K562 (cell line): ENCODE measurements around the gene ATM. TPM values are rescaled to one million over a fixed set of nuclear protein-coding genes. Genes with fewer than 3 reads are reported as not detected.

Experiments
- ATAC-seq: fragments of 200-7000 bp; cut with Tn5 transposase; 3 replicates; pipeline ENCODE4 v1.9.1; 2020; ENCODE audit warnings: moderate library complexity
- BruUV-seq: library from RNA; stranded (reverse); fragments of 400-500 nt; replicated peaks from 2 replicates; lab custom pipeline; 2021; lab: Mats Ljungman, UMichigan
- CTCF ChIA-PET: fragments of 300-600 bp; formaldehyde crosslinking; extraction: SDS; loops from one replicate; lab custom pipeline; 2021; ENCODE audit warnings: low intra/inter-chr PET ratio; lab: Yijun Ruan, JAX
- POLR2A ChIA-PET: fragments of 300-600, 350-650 bp; sonication (Branson Sonifier 250); formaldehyde crosslinking; extraction: SDS; loops from one replicate; lab custom pipeline; 2021; ENCODE audit warnings: antibody characterized with exemption, inconsistent platforms; lab: Yijun Ruan, JAX
- DNase-seq, 4 experiments: peaks; one replicate each; pipeline versions ENCODE4 v3.0.0 to v3.0.0-alpha.2; 2011 to 2018; ENCODE audit warnings: low spot score in 3 of 4, mixed read lengths in 3 of 4; ENCODE audit errors: extremely low read depth in 1 of 4
- FAIRE-seq: peaks from 2 replicates; lab custom pipeline; 2011; peaks lifted over from hg19 to GRCh38; lab: Jason Lieb, UNC
- H2AFZ ChIP-seq: 2 replicates; pipeline ENCODE4 v1.6.0; 2011; ENCODE audit warnings: low read depth, low read length, control low read depth, inconsistent platforms
- H3K27ac ChIP-seq: fragments of 200-600 bp; 3 replicates; pipeline ENCODE4 v1.8.0; 2011; ENCODE audit warnings: low read depth, mild to moderate bottlenecking, control low read depth, inconsistent platforms, low read length, moderate library complexity, mixed read lengths; ENCODE audit errors: extremely low read depth
- H3K27me3 ChIP-seq, 2 experiments: fragments of 300-600 bp in 1 of 2; 2 replicates in 1 of 2; 3 replicates in 1 of 2; pipeline versions ENCODE4 v1.6.0 to v1.8.0; 2011; ENCODE audit warnings: inconsistent platforms in 2 of 2, low read length in 2 of 2, mild to moderate bottlenecking in 1 of 2, mixed read lengths in 1 of 2, moderate library complexity in 1 of 2; ENCODE audit not compliant: control insufficient read depth in 2 of 2, insufficient read depth in 2 of 2
- H3K36me3 ChIP-seq: fragments of 300-600 bp; 3 replicates; pipeline ENCODE4 v1.8.0; 2011; ENCODE audit warnings: mild to moderate bottlenecking, low read length, inconsistent platforms; ENCODE audit not compliant: control insufficient read depth, insufficient read depth
- H3K4me1 ChIP-seq, 2 experiments: fragments of 200-600 bp in 1 of 2; replicated peaks in 1 of 2; 2 replicates in 1 of 2; 3 replicates in 1 of 2; pipeline versions ENCODE4 v1.5.1 to v1.8.0; 2011; ENCODE audit warnings: inconsistent platforms in 2 of 2, low read length in 2 of 2, mild to moderate bottlenecking in 1 of 2, mixed read lengths in 1 of 2, moderate library complexity in 1 of 2; ENCODE audit not compliant: control insufficient read depth in 2 of 2, insufficient read depth in 2 of 2
- H3K4me2 ChIP-seq: 2 replicates; pipeline ENCODE4 v1.6.1; 2011; ENCODE audit warnings: low read length, control low read depth, inconsistent platforms, mixed read lengths; ENCODE audit not compliant: insufficient read depth
- H3K4me3 ChIP-seq: fragments of 200-600 bp; sonication (generic), shearing (Covaris generic); 2 replicates; pipeline ENCODE4 v1.5.1; 2016; ENCODE audit warnings: control low read depth, inconsistent platforms
- H3K79me2 ChIP-seq: fragments of 200-600 bp; 3 replicates; pipeline ENCODE4 v1.8.0; 2011; ENCODE audit warnings: low read length, inconsistent platforms; ENCODE audit not compliant: control insufficient read depth, insufficient read depth
- H3K9ac ChIP-seq, 2 experiments: 2 replicates each; pipeline versions ENCODE4 v1.6.0 to v1.6.1; 2011; ENCODE audit warnings: low read depth in 2 of 2, low read length in 2 of 2, control low read depth in 1 of 2, inconsistent platforms in 1 of 2, mild to moderate bottlenecking in 1 of 2, mixed read lengths in 1 of 2; ENCODE audit not compliant: insufficient read depth in 1 of 2
- H3K9me1 ChIP-seq: one replicate; pipeline ENCODE4 v1.6.0; 2011; ENCODE audit warnings: inconsistent platforms, mild to moderate bottlenecking, low read length, moderate library complexity; ENCODE audit not compliant: control insufficient read depth, insufficient read depth
- H3K9me3 ChIP-seq: replicated peaks from 2 replicates; pipeline ENCODE4 v1.5.1; 2011; ENCODE audit warnings: low read depth, low read length, inconsistent platforms; ENCODE audit not compliant: control insufficient read depth, insufficient read depth
- H4K20me1 ChIP-seq: replicated peaks from 2 replicates; pipeline ENCODE4 v1.6.1; 2011; ENCODE audit warnings: low read length, inconsistent platforms, mixed read lengths; ENCODE audit not compliant: control insufficient read depth, insufficient read depth
- BHLHE40 ChIP-seq: IDR thresholded peaks from 2 replicates; pipeline ENCODE4 v1.6.1; 2011; ENCODE audit warnings: low read length, improper control_type of control experiment
- FOXJ3 ChIP-seq: sonication (generic); formaldehyde crosslinking; IDR thresholded peaks from 2 replicates; pipeline ENCODE4 v1.4.0; 2020; ENCODE audit warnings: mild to moderate bottlenecking, missing genetic modification reagents
- HES1 ChIP-seq: fragments of 450-650 bp; IDR thresholded peaks from 2 replicates; pipeline ENCODE4 v1.6.1; 2016; ENCODE audit warnings: low read depth, mild to moderate bottlenecking, moderate library complexity
- KLF13 ChIP-seq: fragments of 450-650 bp; IDR thresholded peaks from 2 replicates; pipeline ENCODE4 v1.6.1; 2016; ENCODE audit warnings: missing genetic modification characterization, low read depth, mild to moderate bottlenecking, missing compliant biosample characterization, moderate library complexity, borderline replicate concordance
- MLX ChIP-seq, 2 experiments: fragments of 450-650 bp in 1 of 2; sonication (generic) in 1 of 2; formaldehyde crosslinking; conservative IDR thresholded peaks; 2 replicates each; pipeline versions ENCODE4 v1.4.0 to v1.8.1; 2020 to 2022; ENCODE audit warnings: mild to moderate bottlenecking in 1 of 2, missing genetic modification reagents in 1 of 2
- ZBTB5 ChIP-seq: fragments of 450-650 bp; IDR thresholded peaks from 2 replicates; pipeline ENCODE4 v1.6.1; 2017; ENCODE audit warnings: antibody characterized with exemption
- WGBS: fragments of 100-300 bp; shearing (Covaris generic); methylation state at CpG from one replicate; pipeline ENCODE4 v1.1.6; 2016; ENCODE audit warnings: low coverage, mixed read lengths; ENCODE audit not compliant: insufficient coverage; ENCODE audit errors: missing lambda C conversion rate; 5-methylcytosine and 5-hydroxymethylcytosine counted together
- in situ Hi-C: fragments of 300-500 bp; cut with MboI; formaldehyde crosslinking; loops from 4 replicates; pipeline ENCODE4 v1.15.0; 2018; ENCODE audit warnings: inconsistent platforms, mixed read lengths
- intact Hi-C: fragments of 100-400 bp; cut with micrococcal nuclease; formaldehyde crosslinking; loops from 2 replicates; pipeline ENCODE4 v1.14.2; 2022
- polyA plus RNA-seq, 8 experiments: library from polyadenylated mRNA; depleted of rRNA in 4 of 8; stranded (reverse) in 5 of 8; unstranded in 3 of 8; fragments of >200 nt; fragmentation: Nextera tagmentation in 2 of 8; fragmentation: Illumina TruSeq in 1 of 8; extraction: Ambion mirVana in 2 of 8; extraction: Trizol in 1 of 8; gene quantifications; 2 replicates each; pipeline versions ENCODE4 v1.2.1 to v1.2.3, GENCODE V29; 2011 to 2014; ENCODE audit warnings: inconsistent platforms in 1 of 8, missing spikeins in 1 of 8
- total RNA-seq, 7 experiments: library from RNA; depleted of rRNA in 6 of 7; stranded (reverse); fragments of >200 nt in 6 of 7; fragmentation: Illumina TruSeq in 2 of 7; extraction: Trizol in 2 of 7; gene quantifications; 2 replicates each; pipeline versions ENCODE4 v1.2.1 to v1.2.3, GENCODE V29; 2011 to 2021; ENCODE audit warnings: low replicate concordance in 1 of 7
- TF ChIP-seq, protein P1 (sequence below): IDR thresholded peaks from 2 replicates; pipeline ENCODE4 v1.6.1; 2011; ENCODE audit warnings: borderline replicate concordance, low read depth, mild to moderate bottlenecking, moderate library complexity, low read length; ENCODE audit not compliant: insufficient read depth, poor library complexity, severe bottlenecking

Gene ATM
- total and polyA plus RNA-seq, 9 of the 15 experiments (the other 6 are each of a cell fraction or from before 2014, with no cell fraction given), result 8.3 to 46.8 (median 26.2) TPM

GRCh38 chr11:108403052-108403451, 180.2 kb downstream of the ATM start:
- no peak for ATAC-seq
- in situ Hi-C loops, result no loop called here
- TF ChIP-seq KLF13 (tag), result no peak
- TF ChIP-seq BHLHE40, result no peak
- TF ChIP-seq ZBTB5, result no peak
- no peak for TF ChIP-seq MLX (CRISPR knock-in tag; conservative IDR thresholded peaks at IDR 0.05)
- TF ChIP-seq, protein P1, sequence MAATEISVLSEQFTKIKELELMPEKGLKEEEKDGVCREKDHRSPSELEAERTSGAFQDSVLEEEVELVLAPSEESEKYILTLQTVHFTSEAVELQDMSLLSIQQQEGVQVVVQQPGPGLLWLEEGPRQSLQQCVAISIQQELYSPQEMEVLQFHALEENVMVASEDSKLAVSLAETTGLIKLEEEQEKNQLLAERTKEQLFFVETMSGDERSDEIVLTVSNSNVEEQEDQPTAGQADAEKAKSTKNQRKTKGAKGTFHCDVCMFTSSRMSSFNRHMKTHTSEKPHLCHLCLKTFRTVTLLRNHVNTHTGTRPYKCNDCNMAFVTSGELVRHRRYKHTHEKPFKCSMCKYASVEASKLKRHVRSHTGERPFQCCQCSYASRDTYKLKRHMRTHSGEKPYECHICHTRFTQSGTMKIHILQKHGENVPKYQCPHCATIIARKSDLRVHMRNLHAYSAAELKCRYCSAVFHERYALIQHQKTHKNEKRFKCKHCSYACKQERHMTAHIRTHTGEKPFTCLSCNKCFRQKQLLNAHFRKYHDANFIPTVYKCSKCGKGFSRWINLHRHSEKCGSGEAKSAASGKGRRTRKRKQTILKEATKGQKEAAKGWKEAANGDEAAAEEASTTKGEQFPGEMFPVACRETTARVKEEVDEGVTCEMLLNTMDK, result no peak
- no peak for TF ChIP-seq FOXJ3 (CRISPR knock-in tag)
- no peak for TF ChIP-seq HES1
- TF ChIP-seq, all 486 proteins: peak for 0
- POLR2A ChIA-PET, result no interaction called here
- Histone ChIP-seq H3K4me2 (no peak overlapping the region), H3K9me1 (no peaks in the 10 kb centered on the region), H3K36me3 (no peaks in the 10 kb centered on the region), H3K79me2 (no peaks in the 10 kb centered on the region), H3K9me3 (no peaks in the 10 kb centered on the region; the same call in 1 of the 2 replicates), H3K9ac (no peak overlapping the region), H3K27me3 (no peaks in the 10 kb centered on the region), H3K27ac (no peak overlapping the region), H2AFZ (no peak overlapping the region), H4K20me1 (no peaks in the 10 kb centered on the region), H3K4me3 (no peak overlapping the region), H3K4me1 (peaks cover 10 to 11% of the 10 kb centered on the region in 2 experiments; a peak in 4 of 5 replicates)
- intact Hi-C loops, result no loop called here
- BruUV-seq, result no TSS peak
- no peak for DNase-seq
- no peak for FAIRE-seq
- CTCF ChIA-PET, result no interaction called here
- 0% methylated on average over 1 of the region's 1 CpG for WGBS
